Fibroblast of the aortic adventitia (primary cell): ENCODE measurements around the gene FOXP1. TPM values are rescaled to one million over a fixed set of nuclear protein-coding genes. Genes with fewer than 3 reads are reported as not detected.

Source experiments
- DNase-seq: peaks from one replicate; pipeline ENCODE4 v3.0.0-alpha.2; 2010; ENCODE audit warnings: low read depth
- H3K4me3 ChIP-seq: 2 replicates; pipeline ENCODE4 v1.5.1; 2011; ENCODE audit warnings: low read depth, mild to moderate bottlenecking, control low read depth, low read length, moderate library complexity
- CTCF ChIP-seq: IDR thresholded peaks from 2 replicates; pipeline ENCODE4 v1.5.1; 2011; ENCODE audit warnings: mild to moderate bottlenecking, low read length, control low read depth, inconsistent platforms; ENCODE audit not compliant: insufficient read depth
- total RNA-seq: library from RNA; depleted of rRNA; stranded (reverse); fragments of >200 nt; gene quantifications from 2 replicates; pipeline ENCODE4 v1.2.3, GENCODE V29; 2012; ENCODE audit warnings: low replicate concordance

Gene FOXP1
- total RNA-seq, 1 donor = 115 TPM

GRCh38 chr3:70999730-71000129 lies 583.8 kb downstream of the FOXP1 start:
- peak; percentile 74 for DNase-seq
- TF ChIP-seq CTCF = no peak
- no peak overlapping the region for H3K4me3 ChIP-seq

GRCh38 chr3:70996082-70996481 lies 587.4 kb downstream of the FOXP1 start:
- TF ChIP-seq CTCF = no peak
- no peak overlapping the region for H3K4me3 ChIP-seq
- no peak for DNase-seq

- no peak for DNase-seq
- TF ChIP-seq CTCF = no peak
- H3K4me3 ChIP-seq = no peak overlapping the region
Observed at GRCh38 chr3:70994644-70995043, 588.9 kb downstream of the FOXP1 start.

GRCh38 chr3:70992562-70993204 lies 590.8 kb downstream of the FOXP1 start:
- TF ChIP-seq CTCF = no peak
- no peak overlapping the region for H3K4me3 ChIP-seq
- DNase-seq = no peak

- no peak for TF ChIP-seq CTCF
- DNase-seq = no peak
- no peak overlapping the region for H3K4me3 ChIP-seq
Observed at GRCh38 chr3:70992131-70992530, 591.4 kb downstream of the FOXP1 start.

- no peak overlapping the region for H3K4me3 ChIP-seq
- DNase-seq = no peak
- no peak for TF ChIP-seq CTCF
Observed at GRCh38 chr3:70990723-70991122, 592.8 kb downstream of the FOXP1 start.

GRCh38 chr3:70990185-70990584 lies 593.3 kb downstream of the FOXP1 start:
- no peak overlapping the region for H3K4me3 ChIP-seq
- TF ChIP-seq CTCF = no peak
- no peak for DNase-seq
